Hematopoietic multipotent progenitor cell (in vitro differentiated cells): Measurements from ENCODE around the gene SNX4. TPM values are rescaled to one million over a fixed set of nuclear protein-coding genes. Genes with fewer than 3 reads are reported as not detected.
"Not testable (repeated sequence)": the region's sequence is repeated elsewhere in the genome, so short reads cannot be mapped to it uniquely, and the experiment has no call there.

Experiments
- DNase-seq, 3 donors: peaks; one replicate each; pipeline ENCODE4 v3.0.0-alpha.2; 2011 to 2015; ENCODE audit warnings: low read depth in 2 of 3, low spot score in 2 of 3
- small RNA-seq: library from RNA; depleted of rRNA; stranded (forward); fragments of <200 nt; gene quantifications from one replicate; pipeline ENCODE3, GENCODE V24; 2012
- total RNA-seq: library from RNA; depleted of rRNA; stranded (reverse); fragments of >200 nt; gene quantifications from one replicate; pipeline ENCODE4 v1.2.3, GENCODE V29; 2012

SNX4 gene
- total RNA-seq, 1 donor, result 15.1 TPM

- DNase-seq, result no peak
Measured at GRCh38 chr3:125406070-125406469, 113.9 kb downstream of the SNX4 start.

DNA sequence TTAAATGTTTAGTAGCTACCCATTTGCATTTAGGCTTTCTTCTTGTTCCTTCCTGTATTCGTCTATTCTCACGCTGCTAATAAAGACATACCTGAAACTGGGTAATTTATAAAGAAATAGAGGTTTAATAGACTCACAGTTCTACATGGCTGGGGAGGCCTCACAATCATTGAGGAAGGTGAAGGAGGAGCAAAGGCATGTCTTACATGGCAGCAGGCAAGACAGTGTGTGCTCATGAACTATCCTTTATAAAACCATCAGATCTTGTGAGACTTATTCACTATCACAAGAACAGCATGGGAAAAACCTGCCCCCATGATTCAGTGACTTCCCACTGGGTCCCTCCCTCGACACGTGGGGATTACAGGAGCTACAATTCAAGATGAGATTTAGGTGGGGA lies 114.5 kb downstream of the SNX4 start:
- not testable (repeated sequence) for DNase-seq

DNA sequence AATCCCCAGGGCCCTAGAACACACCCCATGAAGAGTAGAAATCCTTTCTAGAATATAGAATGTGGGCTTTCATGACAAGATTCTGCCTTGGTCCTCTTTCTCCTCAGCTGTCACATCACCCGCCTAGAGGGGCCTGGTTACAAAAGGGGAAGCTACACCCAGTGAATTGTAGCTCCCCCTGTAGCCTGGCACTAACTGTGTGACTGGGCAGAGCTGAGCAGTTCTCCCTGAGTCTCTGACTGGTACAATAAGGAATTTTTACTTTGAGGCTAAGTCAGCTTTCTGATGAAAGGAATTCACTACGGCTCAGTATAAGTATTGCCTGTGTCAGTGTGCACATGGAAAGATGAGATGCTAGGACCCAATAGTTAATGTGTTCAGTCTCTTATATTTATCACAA lies 116.2 kb downstream of the SNX4 start:
- peak in 2 of 3 donors; percentile 25 to 58 for DNase-seq

GRCh38 chr3:125402639-125403038 lies 117.4 kb downstream of the SNX4 start:
- no peak for DNase-seq

GRCh38 chr3:125401402-125401801 lies 118.6 kb downstream of the SNX4 start:
- no peak for DNase-seq

DNA sequence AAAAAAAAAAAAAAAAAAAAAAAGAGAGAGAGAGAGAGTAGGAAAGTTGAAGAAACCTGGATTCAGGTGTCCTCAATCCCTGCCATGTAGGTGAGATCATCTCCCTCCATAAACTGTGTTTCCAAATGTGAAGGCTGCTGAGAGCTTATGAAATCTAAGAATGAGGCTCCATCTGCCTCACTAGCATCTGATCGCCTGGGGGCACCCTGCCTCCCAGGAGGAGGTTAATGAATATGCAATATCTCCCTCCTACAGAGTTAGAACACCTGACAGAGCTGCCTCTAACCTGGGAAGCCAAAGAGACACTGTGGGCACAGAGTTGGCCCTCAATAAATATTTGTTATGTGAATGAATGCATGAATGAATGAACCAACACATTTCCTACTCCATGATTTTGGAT lies 121.0 kb downstream of the SNX4 start:
- DNase-seq, result no peak

Small RNA genes within 50 kb of the gene (small RNA-seq; reads per million reads assigned to genes)
- gene RF00019, result not detected

Other genes starting within 250 kb of the SNX4 start
- 15.6 TPM for gene ZNF148, start 144.9 kb downstream of the SNX4 start, total RNA-seq
- 4.0 TPM for gene OSBPL11, start 75.3 kb upstream of the SNX4 start, total RNA-seq